Neural cell (in vitro differentiated cells): ENCODE measurements around the gene EIF4G3.

Experiments
- CTCF ChIP-seq: fragments of 450-650 bp; IDR thresholded peaks from 2 replicates; pipeline ENCODE4 v1.5.1; 2014; ENCODE audit warnings: antibody characterized with exemption, mild to moderate bottlenecking, moderate library complexity; ENCODE audit not compliant: poor library complexity, severe bottlenecking
- EP300 ChIP-seq: fragments of 450-650 bp; conservative IDR thresholded peaks from 2 replicates; pipeline ENCODE4 v1.6.1; 2014; ENCODE audit warnings: antibody characterized with exemption, mild to moderate bottlenecking, moderate library complexity; ENCODE audit not compliant: poor library complexity, severe bottlenecking
- EZH2 ChIP-seq: fragments of 200-600, 300-800 bp; shearing (Covaris generic), sonication (generic); IDR thresholded peaks from 2 replicates; pipeline ENCODE4 v1.6.1; 2014; ENCODE audit warnings: antibody characterized with exemption, low read length, borderline replicate concordance, mild to moderate bottlenecking; ENCODE audit not compliant: insufficient read depth, poor library complexity, severe bottlenecking
- SMC3 ChIP-seq: fragments of 450-650 bp; conservative IDR thresholded peaks from 2 replicates; pipeline ENCODE4 v1.6.1; 2014; ENCODE audit warnings: antibody characterized with exemption, mild to moderate bottlenecking, moderate library complexity; ENCODE audit not compliant: poor library complexity

DNA sequence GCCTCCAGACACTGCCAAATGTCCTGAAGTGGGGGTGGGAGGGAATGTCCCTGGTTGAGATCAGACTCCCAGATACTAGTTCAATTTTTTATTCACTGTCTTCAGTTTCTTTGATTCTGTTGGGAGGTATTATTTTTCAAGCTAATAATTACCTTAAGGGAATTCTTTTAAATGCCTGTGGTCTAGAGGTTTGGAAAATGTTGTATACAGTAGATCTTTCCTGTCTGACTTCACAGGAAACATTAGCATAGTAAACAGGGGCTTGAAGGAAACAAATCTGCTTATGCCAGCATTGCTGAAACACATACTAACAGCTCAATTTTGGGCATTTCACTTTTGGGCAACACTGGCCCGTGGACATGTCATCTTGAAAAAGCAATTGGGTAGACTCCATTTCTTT is 305.3 kb downstream of the EIF4G3 start:
- TF ChIP-seq CTCF (no peak), EZH2 (no peak), EP300 (no peak), SMC3 (no peak)
